Measurements from ENCODE around the gene AZIN2. TPM values are rescaled to one million over a fixed set of nuclear protein-coding genes. Genes with fewer than 3 reads are reported as not detected.

The AZIN2 gene
- polyA plus RNA-seq, 1 experiment: 6.4 TPM

- CTCF ChIA-PET: interaction anchor here (0.9 to 3.0 kb wide), 6 partner anchors 10 to 379 kb away, joined by 3 to 12 read pairs (median 4); partner anchors contain the start of gene ZSCAN20
- DNase-seq (ENCODE audit: low read depth): no peak
- no peaks in the 10 kb centered on the region for H3K27me3 ChIP-seq (ENCODE audit: control insufficient read depth, insufficient read depth, low read length)
- POLR2A ChIA-PET: no interaction called here
- H3K36me3 ChIP-seq (ENCODE audit: control insufficient read depth, insufficient read depth, low read length): 0 out of 2 replicates have a peak, but pooled peaks cover 2% of the 10 kb centered on the region
- TF ChIP-seq CTCF (IDR thresholded peaks at IDR 0.05; ENCODE audit: insufficient read depth, low read depth, low read length): no peak
- H3K4me3 ChIP-seq (ENCODE audit: low read depth, low read length): no peak overlapping the region
Measured at GRCh38 chr1:33093004-33093403, 12.1 kb downstream of the AZIN2 start.

DNA sequence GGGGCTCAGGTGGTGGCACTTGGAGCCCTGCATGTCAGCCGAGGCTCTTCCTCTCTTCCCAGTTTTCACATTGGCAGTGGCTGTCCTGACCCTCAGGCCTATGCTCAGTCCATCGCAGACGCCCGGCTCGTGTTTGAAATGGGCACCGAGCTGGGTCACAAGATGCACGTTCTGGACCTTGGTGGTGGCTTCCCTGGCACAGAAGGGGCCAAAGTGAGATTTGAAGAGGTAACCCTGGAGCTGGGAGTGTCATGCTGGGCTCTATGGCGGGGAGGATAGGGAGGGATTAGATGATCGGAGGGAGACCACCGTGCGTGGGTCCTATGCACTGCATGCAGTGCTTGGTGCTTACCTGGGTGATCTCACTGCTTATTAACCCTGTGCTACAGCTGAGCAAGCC lies 13.5 kb downstream of the AZIN2 start:
- DNase-seq (ENCODE audit: low read depth): no peak
- Histone ChIP-seq H3K36me3 (ENCODE audit: control insufficient read depth, insufficient read depth, low read length) (0 out of 2 replicates have a peak, but pooled peaks cover 2% of the 10 kb centered on the region), H3K4me3 (ENCODE audit: low read depth, low read length) (no peak overlapping the region), H3K27me3 (ENCODE audit: control insufficient read depth, insufficient read depth, low read length) (no peaks in the 10 kb centered on the region)
- no peak for TF ChIP-seq CTCF (IDR thresholded peaks at IDR 0.05; ENCODE audit: insufficient read depth, low read depth, low read length)
- ChIA-PET CTCF (interaction anchor here (1.2 to 3.4 kb wide), 13 partner anchors 8 to 377 kb away, joined by 3 to 23 read pairs (median 5); partner anchors contain the start of gene ZSCAN20), POLR2A (no interaction called here)

DNA sequence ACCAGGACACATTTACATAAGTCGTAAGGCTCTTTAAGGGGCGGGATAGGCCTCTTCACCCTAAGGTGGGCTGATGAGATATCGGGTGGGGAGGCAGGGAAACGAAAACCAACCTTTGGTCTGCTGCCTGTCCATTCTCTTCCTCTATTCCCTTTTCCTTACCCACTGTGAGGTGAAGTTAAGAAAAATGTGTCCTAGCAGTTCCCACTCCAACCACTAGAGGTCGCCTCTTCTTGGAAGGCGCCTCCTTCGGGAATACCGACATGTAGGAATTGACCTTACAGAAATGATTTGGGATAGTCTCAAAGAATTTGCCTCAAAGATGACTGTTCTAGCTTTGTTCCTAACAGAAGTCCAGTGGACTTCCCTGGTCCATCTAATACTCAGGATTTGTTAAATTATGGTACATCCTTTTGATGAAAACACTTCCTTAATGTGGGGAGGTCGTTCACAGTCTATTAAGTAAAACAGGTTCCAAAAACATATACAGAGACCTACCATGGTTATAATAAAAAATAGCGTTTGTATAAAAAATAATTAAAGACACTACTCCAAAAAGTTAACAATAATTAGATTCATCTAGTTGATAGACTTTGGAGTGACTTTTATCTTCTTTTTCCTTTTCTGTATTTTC lies 14.1 kb downstream of the AZIN2 start:
- ChIA-PET CTCF (interaction anchor here (0.6 to 3.4 kb wide), 18 partner anchors 9 to 376 kb away, joined by 3 to 23 read pairs (median 4); partner anchors contain the start of genes AZIN2 and ZSCAN20), POLR2A (no interaction called here)
- no peak overlapping the region for H3K4me3 ChIP-seq (ENCODE audit: low read depth, low read length)
- DNase-seq (ENCODE audit: low read depth): no peak
- H3K27me3 ChIP-seq (ENCODE audit: control insufficient read depth, insufficient read depth, low read length): no peaks in the 10 kb centered on the region
- 0 out of 2 replicates have a peak, but pooled peaks cover 2% of the 10 kb centered on the region for H3K36me3 ChIP-seq (ENCODE audit: control insufficient read depth, insufficient read depth, low read length)
- TF ChIP-seq CTCF (IDR thresholded peaks at IDR 0.05; ENCODE audit: insufficient read depth, low read depth, low read length): peak; percentile 96

GRCh38 chr1:33096363-33097005 lies 15.5 kb downstream of the AZIN2 start:
- DNase-seq (ENCODE audit: low read depth): no peak
- Histone ChIP-seq H3K27me3 (ENCODE audit: control insufficient read depth, insufficient read depth, low read length) (no peaks in the 10 kb centered on the region), H3K4me3 (ENCODE audit: low read depth, low read length) (no peak overlapping the region), H3K36me3 (ENCODE audit: control insufficient read depth, insufficient read depth, low read length) (0 out of 2 replicates have a peak, but pooled peaks cover 2% of the 10 kb centered on the region)
- TF ChIP-seq CTCF (IDR thresholded peaks at IDR 0.05; ENCODE audit: insufficient read depth, low read depth, low read length): no peak
- ChIA-PET POLR2A (no interaction called here), CTCF (interaction anchor here (0.7 to 3.4 kb wide), 9 partner anchors 10 to 516 kb away, joined by 3 to 23 read pairs (median 3); partner anchors contain the start of gene AZIN2)

GRCh38 chr1:33097137-33097611 lies 16.2 kb downstream of the AZIN2 start:
- Histone ChIP-seq H3K4me3 (ENCODE audit: low read depth, low read length) (no peak overlapping the region), H3K36me3 (ENCODE audit: control insufficient read depth, insufficient read depth, low read length) (0 out of 2 replicates have a peak, but pooled peaks cover 2% of the 10 kb centered on the region), H3K27me3 (ENCODE audit: control insufficient read depth, insufficient read depth, low read length) (no peaks in the 10 kb centered on the region)
- CTCF ChIA-PET: interaction anchor here (0.7 to 3.4 kb wide), 5 partner anchors 11 to 516 kb away, joined by 3 to 23 read pairs (median 8); partner anchors contain the start of gene AZIN2
- TF ChIP-seq CTCF (IDR thresholded peaks at IDR 0.05; ENCODE audit: insufficient read depth, low read depth, low read length): no peak
- DNase-seq (ENCODE audit: low read depth): no peak
- POLR2A ChIA-PET: no interaction called here

All from BJ (cell line).